ENCODE measurements around the gene HECW1. TPM values are rescaled to one million over a fixed set of nuclear protein-coding genes. Genes with fewer than 3 reads are reported as not detected.
A peak's percentile ranks its signal among the peaks of the same experiment; 100 is the strongest.

Gene HECW1
- total RNA-seq, 1 experiment from 2014 or later, result 0.77 TPM

- Histone ChIP-seq H3K4me1 (ENCODE audit: control insufficient read depth, insufficient read depth, low read length) (no peaks in the 10 kb centered on the region), H3K4me3 (ENCODE audit: low read depth in 2 of 2, low read length in 2 of 2) (no peak overlapping the region), H3K36me3 (ENCODE audit: control insufficient read depth, insufficient read depth, low read length) (no peaks in the 10 kb centered on the region), H3K27ac (ENCODE audit: low read length) (no peak overlapping the region), H3K27me3 (ENCODE audit: control insufficient read depth, insufficient read depth, low read length) (peaks cover 6% of the 10 kb centered on the region; the same call in 1 of the 2 replicates), H3K9me3 (ENCODE audit: control insufficient read depth, insufficient read depth, low read depth, low read length) (peaks cover 5% of the 10 kb centered on the region; the same call in 1 of the 2 replicates)
- POLR2A ChIA-PET, result no interaction called here
- no peak for ATAC-seq
- intact Hi-C loops (cut with micrococcal nuclease; ENCODE audit: unreplicated experiment), result no loop called here
- no TSS peak for BruUV-seq (replicated peaks)
- no peak for DNase-seq (ENCODE audit: low read depth, low spot score)
- CTCF ChIA-PET, result no interaction called here
- no peak for TF ChIP-seq SIN3A (IDR thresholded peaks at IDR 0.05; ENCODE audit: borderline replicate concordance, insufficient read depth, low read depth, low read length)
- TF ChIP-seq, protein P1, sequence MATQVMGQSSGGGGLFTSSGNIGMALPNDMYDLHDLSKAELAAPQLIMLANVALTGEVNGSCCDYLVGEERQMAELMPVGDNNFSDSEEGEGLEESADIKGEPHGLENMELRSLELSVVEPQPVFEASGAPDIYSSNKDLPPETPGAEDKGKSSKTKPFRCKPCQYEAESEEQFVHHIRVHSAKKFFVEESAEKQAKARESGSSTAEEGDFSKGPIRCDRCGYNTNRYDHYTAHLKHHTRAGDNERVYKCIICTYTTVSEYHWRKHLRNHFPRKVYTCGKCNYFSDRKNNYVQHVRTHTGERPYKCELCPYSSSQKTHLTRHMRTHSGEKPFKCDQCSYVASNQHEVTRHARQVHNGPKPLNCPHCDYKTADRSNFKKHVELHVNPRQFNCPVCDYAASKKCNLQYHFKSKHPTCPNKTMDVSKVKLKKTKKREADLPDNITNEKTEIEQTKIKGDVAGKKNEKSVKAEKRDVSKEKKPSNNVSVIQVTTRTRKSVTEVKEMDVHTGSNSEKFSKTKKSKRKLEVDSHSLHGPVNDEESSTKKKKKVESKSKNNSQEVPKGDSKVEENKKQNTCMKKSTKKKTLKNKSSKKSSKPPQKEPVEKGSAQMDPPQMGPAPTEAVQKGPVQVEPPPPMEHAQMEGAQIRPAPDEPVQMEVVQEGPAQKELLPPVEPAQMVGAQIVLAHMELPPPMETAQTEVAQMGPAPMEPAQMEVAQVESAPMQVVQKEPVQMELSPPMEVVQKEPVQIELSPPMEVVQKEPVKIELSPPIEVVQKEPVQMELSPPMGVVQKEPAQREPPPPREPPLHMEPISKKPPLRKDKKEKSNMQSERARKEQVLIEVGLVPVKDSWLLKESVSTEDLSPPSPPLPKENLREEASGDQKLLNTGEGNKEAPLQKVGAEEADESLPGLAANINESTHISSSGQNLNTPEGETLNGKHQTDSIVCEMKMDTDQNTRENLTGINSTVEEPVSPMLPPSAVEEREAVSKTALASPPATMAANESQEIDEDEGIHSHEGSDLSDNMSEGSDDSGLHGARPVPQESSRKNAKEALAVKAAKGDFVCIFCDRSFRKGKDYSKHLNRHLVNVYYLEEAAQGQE (IDR thresholded peaks at IDR 0.05; ENCODE audit: insufficient read depth in 1 of 2, low read depth in 2 of 2, low read length in 1 of 2), result no peak
- no peak for TF ChIP-seq CTCF (IDR thresholded peaks at IDR 0.05)
- no peak for TF ChIP-seq POLR2AphosphoS5 (IDR thresholded peaks at IDR 0.05; ENCODE audit: low read depth, low read length)
- TF ChIP-seq TCF7L2 (IDR thresholded peaks at IDR 0.05; ENCODE audit: low read depth, low read length), result no peak
- in situ Hi-C loops (cut with HindIII; ENCODE audit: low pct_unique_long_range_greater_than_20kb, low sequenced_read_pairs), result no loop called here
Observed at GRCh38 chr7:43295429-43295828, 183.0 kb downstream of the HECW1 start.

DNA sequence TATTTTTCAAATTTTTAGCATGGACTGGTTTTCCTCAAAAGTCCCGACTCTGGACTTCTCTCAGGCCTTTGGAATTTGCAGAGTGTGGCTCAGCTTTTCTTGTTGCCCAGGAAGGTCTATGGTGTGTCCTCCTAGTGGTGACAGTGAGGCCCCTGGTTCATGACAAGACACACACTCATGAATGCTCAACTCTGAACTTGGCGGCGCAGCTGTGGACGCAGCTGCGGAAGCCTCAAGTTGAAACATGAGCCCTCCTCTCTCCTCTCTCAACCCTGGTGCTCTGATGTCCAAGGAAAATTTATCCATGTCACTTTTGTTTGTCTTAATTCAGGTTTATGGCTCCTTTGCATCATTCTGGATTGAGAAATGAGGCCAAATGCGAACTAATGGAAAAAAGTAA is 183.9 kb downstream of the HECW1 start:
- H3K4me3 ChIP-seq (ENCODE audit: low read depth in 2 of 2, low read length in 2 of 2), result no peak overlapping the region
- H3K27me3 ChIP-seq (ENCODE audit: control insufficient read depth, insufficient read depth, low read length), result peaks cover 6% of the 10 kb centered on the region; the same call in 1 of the 2 replicates
- POLR2A ChIA-PET, result no interaction called here
- DNase-seq (ENCODE audit: low read depth, low spot score) (no peak), ATAC-seq (no peak)
- in situ Hi-C loops (cut with HindIII; ENCODE audit: low pct_unique_long_range_greater_than_20kb, low sequenced_read_pairs) (no loop called here), intact Hi-C loops (cut with micrococcal nuclease; ENCODE audit: unreplicated experiment) (no loop called here)
- H3K36me3 ChIP-seq (ENCODE audit: control insufficient read depth, insufficient read depth, low read length), result no peaks in the 10 kb centered on the region
- CTCF ChIA-PET, result no interaction called here
- no TSS peak for BruUV-seq (replicated peaks)
- no peak overlapping the region for H3K27ac ChIP-seq (ENCODE audit: low read length)
- no peaks in the 10 kb centered on the region for H3K9me3 ChIP-seq (ENCODE audit: control insufficient read depth, insufficient read depth, low read depth, low read length)
- H3K4me1 ChIP-seq (ENCODE audit: control insufficient read depth, insufficient read depth, low read length), result no peaks in the 10 kb centered on the region
- TF ChIP-seq SIN3A (IDR thresholded peaks at IDR 0.05; ENCODE audit: borderline replicate concordance, insufficient read depth, low read depth, low read length) (no peak), CTCF (IDR thresholded peaks at IDR 0.05) (0 out of 2 replicates have a peak, but pooled peaks have one; percentile 24)
